B cell (primary cell): ENCODE measurements around the gene KRT6B. TPM values are rescaled to one million over a fixed set of nuclear protein-coding genes. Genes with fewer than 3 reads are reported as not detected.

Experiments
- ATAC-seq: fragments of 200-7000 bp; cut with Tn5 transposase; one replicate; pipeline ENCODE4 v1.10.0; 2021; ENCODE audit warnings: low read depth, mild to moderate bottlenecking, moderate number of reproducible peaks, moderate library complexity
- CTCF ChIA-PET: fragments of 350-600 bp; sonication (Branson Sonifier 250); formaldehyde crosslinking; loops from one replicate; lab custom pipeline; 2021; ENCODE audit warnings: antibody characterized with exemption, inconsistent platforms; lab: Charles Lee
- POLR2A ChIA-PET: fragments of 350-600 bp; sonication (Branson Sonifier 250); formaldehyde crosslinking; loops from one replicate; lab custom pipeline; 2021; ENCODE audit warnings: antibody characterized with exemption; lab: Charles Lee
- DNase-seq: peaks from one replicate; pipeline ENCODE4 v3.0.0; 2013
- H2AFZ ChIP-seq: 2 replicates; pipeline ENCODE4 v1.6.1; 2012; ENCODE audit warnings: mild to moderate bottlenecking, low read depth, low read length; ENCODE audit not compliant: insufficient read depth, poor library complexity, severe bottlenecking
- H3K27ac ChIP-seq, 2 donors: 1 replicate in 1 of 2; 2 replicates in 1 of 2; pipeline ENCODE4 v1.5.1; 2012 to 2013; ENCODE audit warnings: low read length in 2 of 2, mild to moderate bottlenecking in 2 of 2, moderate library complexity in 1 of 2
- H3K27me3 ChIP-seq, 4 experiments: fragments of 200-600 bp in 1 of 4; sonication (generic) in 1 of 4; replicated peaks in 1 of 4; 1 replicate in 2 of 4; 2 replicates in 2 of 4; pipeline versions ENCODE4 v1.6.1 to v1.7.0; 2013 to 2016; ENCODE audit warnings: low read length in 3 of 4, mild to moderate bottlenecking in 2 of 4, mixed read lengths in 1 of 4, moderate library complexity in 1 of 4; ENCODE audit not compliant: insufficient read depth in 4 of 4, control insufficient read depth in 3 of 4; ENCODE audit errors: control extremely low read depth in 1 of 4
- H3K36me3 ChIP-seq, 2 experiments: replicated peaks in 1 of 2; 1 replicate in 1 of 2; 2 replicates in 1 of 2; pipeline versions ENCODE4 v1.6.1 to v1.7.1; 2013; ENCODE audit warnings: low read length in 1 of 2; ENCODE audit not compliant: insufficient read depth in 2 of 2, control insufficient read depth in 1 of 2; ENCODE audit errors: control extremely low read depth in 1 of 2, extremely low read depth in 1 of 2
- H3K4me1 ChIP-seq, 2 donors: fragments of 200-600 bp in 1 of 2; sonication (generic) in 1 of 2; 1 replicate in 1 of 2; 2 replicates in 1 of 2; pipeline versions ENCODE4 v1.5.1 to v1.6.1; 2013 to 2017; ENCODE audit warnings: low read length in 2 of 2; ENCODE audit not compliant: control insufficient read depth in 2 of 2, insufficient read depth in 2 of 2
- H3K4me2 ChIP-seq: replicated peaks from 2 replicates; pipeline ENCODE3; 2012; ENCODE audit warnings: mild to moderate bottlenecking, low read depth, low read length; ENCODE audit not compliant: poor library complexity, severe bottlenecking
- H3K4me3 ChIP-seq, 5 experiments: fragments of 200-600 bp in 1 of 5; sonication (generic) in 1 of 5; 1 replicate in 3 of 5; 2 replicates in 2 of 5; pipeline versions ENCODE4 v1.5.1 to v1.7.0; 2011 to 2016; ENCODE audit warnings: low read length in 4 of 5, mild to moderate bottlenecking in 4 of 5, low read depth in 2 of 5, control low read depth in 1 of 5, moderate library complexity in 1 of 5; ENCODE audit not compliant: insufficient read depth in 1 of 5; ENCODE audit errors: control extremely low read depth in 1 of 5, extremely low read depth in 1 of 5
- H3K79me2 ChIP-seq: fragments of 200-600 bp; sonication (generic); one replicate; pipeline ENCODE4 v1.6.0; 2016; ENCODE audit warnings: low read length; ENCODE audit not compliant: control insufficient read depth, insufficient read depth
- H3K9ac ChIP-seq: fragments of 200-600 bp; sonication (generic); 2 replicates; pipeline ENCODE4 v1.6.1; 2017; ENCODE audit warnings: mild to moderate bottlenecking, low read length, moderate library complexity
- H3K9me3 ChIP-seq, 3 donors: one replicate each; pipeline versions ENCODE4 v1.6.1 to v1.7.1; 2013; ENCODE audit warnings: low read length in 2 of 3; ENCODE audit not compliant: control insufficient read depth in 2 of 3, insufficient read depth in 1 of 3; ENCODE audit errors: control extremely low read depth in 1 of 3
- H4K20me1 ChIP-seq: 2 replicates; pipeline ENCODE4 v1.6.0; 2012; ENCODE audit warnings: mild to moderate bottlenecking, low read length; ENCODE audit not compliant: insufficient read depth, control insufficient read depth, poor library complexity, severe bottlenecking
- H3K27ac Mint-ChIP-seq: one replicate; pipeline ENCODE4 v1.8.0; 2021; ENCODE audit warnings: mixed read lengths
- H3K27me3 Mint-ChIP-seq: one replicate; pipeline ENCODE4 v1.8.0; 2021; ENCODE audit warnings: mixed read lengths
- H3K4me1 Mint-ChIP-seq: one replicate; pipeline ENCODE4 v1.8.0; 2021; ENCODE audit warnings: mixed read lengths
- H3K4me3 Mint-ChIP-seq: one replicate; pipeline ENCODE4 v1.8.0; 2021; ENCODE audit warnings: mixed read lengths
- H3K9me3 Mint-ChIP-seq: one replicate; pipeline ENCODE4 v1.8.0; 2022; ENCODE audit warnings: mixed read lengths; ENCODE audit not compliant: insufficient read depth
- EZH2 ChIP-seq: IDR thresholded peaks from 2 replicates; pipeline ENCODE4 v1.6.1; 2012; ENCODE audit warnings: borderline replicate concordance, low read depth, mild to moderate bottlenecking, moderate library complexity, low read length; ENCODE audit not compliant: insufficient read depth, poor library complexity, severe bottlenecking
- whole genome bisulfite sequencing: methylation state at CpG from one replicate; pipeline ENCODE4 v1.1.5; 2013; ENCODE audit warnings: missing lambda C conversion rate; ENCODE audit not compliant: insufficient coverage; 5-methylcytosine and 5-hydroxymethylcytosine counted together
- intact Hi-C: fragments of 100-400 bp; cut with micrococcal nuclease; formaldehyde crosslinking; loops from one replicate; pipeline ENCODE4 v1.10.0; 2022
- polyA plus RNA-seq: library from polyadenylated mRNA; depleted of rRNA; stranded (reverse); fragments of >200 nt; gene quantifications from 2 replicates; pipeline ENCODE4 v1.2.3, GENCODE V29; 2012
- total RNA-seq, 2 donors: library from RNA; stranded (reverse); fragments of 120-200 nt in 1 of 2; gene quantifications; 1 replicate in 1 of 2; 2 replicates in 1 of 2; pipeline versions ENCODE4 v1.2.3 to v1.2.4, GENCODE V29; 2013 to 2022
- TF ChIP-seq, protein P1 (sequence below): fragments of 200-600 bp; IDR thresholded peaks from one replicate; pipeline ENCODE4 v1.8.0; 2022; ENCODE audit warnings: antibody characterized with exemption, mild to moderate bottlenecking

Gene KRT6B
- total and polyA plus RNA-seq, 2 donors (not counting 1 experiment from before 2014, with no cell fraction given) = not detected

DNA sequence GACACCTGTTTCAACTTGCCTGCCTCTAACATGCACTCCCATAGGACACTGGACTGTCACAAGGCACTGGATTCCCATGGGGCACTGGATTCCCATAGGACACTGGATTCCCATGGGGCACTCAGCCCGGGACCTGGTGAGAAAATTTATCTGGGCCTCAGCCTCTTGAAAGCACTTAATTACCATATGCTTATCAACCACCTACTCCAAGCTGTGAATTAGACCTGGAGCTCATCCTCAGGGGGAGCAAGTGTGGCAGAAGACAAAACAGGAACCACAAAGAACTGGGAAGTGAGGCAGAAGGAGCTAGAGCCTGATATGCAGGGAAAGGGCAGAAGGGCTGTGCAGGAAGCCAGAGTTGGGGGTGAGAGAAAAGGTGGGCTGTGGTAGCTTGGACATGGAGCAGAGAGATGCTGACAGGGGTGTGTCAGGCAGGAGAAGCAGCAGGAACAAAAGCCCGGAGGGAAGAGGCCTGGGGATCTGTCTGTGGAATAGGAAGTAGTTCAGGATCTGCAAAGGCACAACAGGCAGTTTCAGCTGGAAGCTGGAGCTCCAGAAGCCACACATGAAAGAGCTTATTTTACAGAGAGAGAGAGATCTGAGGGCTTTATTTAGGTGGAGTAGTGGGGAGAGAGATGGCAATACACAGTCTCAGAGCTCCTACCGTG is 48.9 kb downstream of the KRT6B start:
- peaks cover 14% of the 10 kb centered on the region for H3K27me3 Mint-ChIP-seq
- Histone ChIP-seq H3K27ac (no peak overlapping the region), H3K4me2 (no peak overlapping the region), H2AFZ (no peak overlapping the region), H3K9me3 (no peaks in the 10 kb centered on the region), H3K4me3 (no peak overlapping the region), H3K4me1 (no peaks in the 10 kb centered on the region), H4K20me1 (no peaks in the 10 kb centered on the region), H3K9ac (no peak overlapping the region), H3K79me2 (no peaks in the 10 kb centered on the region), H3K36me3 (no peaks in the 10 kb centered on the region), H3K27me3 (peaks cover 0 to 3% (median 0%) of the 10 kb centered on the region in 4 experiments)
- no peaks in the 10 kb centered on the region for H3K4me1 Mint-ChIP-seq
- no peak overlapping the region for H3K27ac Mint-ChIP-seq
- no peak overlapping the region for H3K4me3 Mint-ChIP-seq
- TF ChIP-seq, protein P1, sequence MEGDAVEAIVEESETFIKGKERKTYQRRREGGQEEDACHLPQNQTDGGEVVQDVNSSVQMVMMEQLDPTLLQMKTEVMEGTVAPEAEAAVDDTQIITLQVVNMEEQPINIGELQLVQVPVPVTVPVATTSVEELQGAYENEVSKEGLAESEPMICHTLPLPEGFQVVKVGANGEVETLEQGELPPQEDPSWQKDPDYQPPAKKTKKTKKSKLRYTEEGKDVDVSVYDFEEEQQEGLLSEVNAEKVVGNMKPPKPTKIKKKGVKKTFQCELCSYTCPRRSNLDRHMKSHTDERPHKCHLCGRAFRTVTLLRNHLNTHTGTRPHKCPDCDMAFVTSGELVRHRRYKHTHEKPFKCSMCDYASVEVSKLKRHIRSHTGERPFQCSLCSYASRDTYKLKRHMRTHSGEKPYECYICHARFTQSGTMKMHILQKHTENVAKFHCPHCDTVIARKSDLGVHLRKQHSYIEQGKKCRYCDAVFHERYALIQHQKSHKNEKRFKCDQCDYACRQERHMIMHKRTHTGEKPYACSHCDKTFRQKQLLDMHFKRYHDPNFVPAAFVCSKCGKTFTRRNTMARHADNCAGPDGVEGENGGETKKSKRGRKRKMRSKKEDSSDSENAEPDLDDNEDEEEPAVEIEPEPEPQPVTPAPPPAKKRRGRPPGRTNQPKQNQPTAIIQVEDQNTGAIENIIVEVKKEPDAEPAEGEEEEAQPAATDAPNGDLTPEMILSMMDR = no peak
- no peak for TF ChIP-seq EZH2
- DNase-seq = no peak
- POLR2A ChIA-PET = no interaction called here
- no peak for ATAC-seq
- H3K9me3 Mint-ChIP-seq = no peaks in the 10 kb centered on the region
- CTCF ChIA-PET = no interaction called here
- intact Hi-C loops = no loop called here
- 70% methylated on average over 3 of the region's 3 CpGs for WGBS

DNA sequence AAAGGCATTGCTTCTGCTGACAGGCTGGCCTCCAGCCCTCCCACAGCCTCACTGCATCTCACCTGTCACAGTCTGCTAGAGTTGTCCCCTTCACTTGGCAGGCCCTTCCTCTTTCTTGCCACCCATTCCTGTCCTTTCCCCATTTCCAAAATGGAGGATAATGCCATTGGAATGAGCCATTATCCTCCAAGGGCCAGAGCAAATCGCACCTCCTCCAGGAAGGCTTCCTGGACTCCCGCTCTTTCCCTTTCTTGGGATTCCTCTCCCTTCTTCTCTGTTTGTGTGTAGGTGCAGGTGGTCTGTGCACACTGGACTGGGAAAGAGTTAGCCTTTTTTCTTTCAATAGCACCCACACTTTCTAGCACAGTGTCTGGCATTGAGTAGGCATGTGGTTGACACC is 49.6 kb downstream of the KRT6B start:
- TF ChIP-seq, protein P1 = no peak
- TF ChIP-seq EZH2 = no peak
- ChIA-PET CTCF (no interaction called here), POLR2A (no interaction called here)
- Histone ChIP-seq H3K4me2 (no peak overlapping the region), H3K4me1 (no peaks in the 10 kb centered on the region), H3K9me3 (no peaks in the 10 kb centered on the region), H3K36me3 (no peaks in the 10 kb centered on the region), H3K9ac (no peak overlapping the region), H2AFZ (no peak overlapping the region), H4K20me1 (no peaks in the 10 kb centered on the region), H3K27ac (no peak overlapping the region), H3K79me2 (no peaks in the 10 kb centered on the region), H3K4me3 (no peak overlapping the region), H3K27me3 (peaks cover 0 to 3% (median 0%) of the 10 kb centered on the region in 4 experiments)
- ATAC-seq (no peak), DNase-seq (no peak)
- peaks cover 12% of the 10 kb centered on the region for H3K27me3 Mint-ChIP-seq
- intact Hi-C loops = no loop called here
- no peak overlapping the region for H3K27ac Mint-ChIP-seq
- H3K9me3 Mint-ChIP-seq = no peaks in the 10 kb centered on the region
- H3K4me1 Mint-ChIP-seq = no peaks in the 10 kb centered on the region
- H3K4me3 Mint-ChIP-seq = no peak overlapping the region
- WGBS = no CpG with 5 or more reads among the region's 2 CpGs
